NCI-H1694 treated with DMSO at 0.1 percent for 48 hours (cell line): ENCODE results near the gene MCM7.

Experiments
- DNase-seq: peaks from one replicate; lab custom pipeline; 2025; lab: John Stamatoyannopoulos, UW

Gene MCM7

GRCh38 chr7:100071018-100071723, 30.0 kb downstream of the MCM7 start:
- DNase-seq, result no peak

- no peak for DNase-seq
Observed at GRCh38 chr7:100069991-100070390, 31.2 kb downstream of the MCM7 start.

GRCh38 chr7:100066953-100067352, 34.2 kb downstream of the MCM7 start:
- no peak for DNase-seq

GRCh38 chr7:100065452-100066186, 35.6 kb downstream of the MCM7 start:
- DNase-seq, result no peak

GRCh38 chr7:100064162-100064561, 37.0 kb downstream of the MCM7 start:
- no peak for DNase-seq

- no peak for DNase-seq
Observed at GRCh38 chr7:100063376-100063775, 37.8 kb downstream of the MCM7 start.

GRCh38 chr7:100061518-100062193, 39.5 kb downstream of the MCM7 start:
- no peak for DNase-seq

- DNase-seq, result no peak
Observed at GRCh38 chr7:100059251-100059739, 41.9 kb downstream of the MCM7 start.

- no peak for DNase-seq
Observed at GRCh38 chr7:100057006-100057405, 44.2 kb downstream of the MCM7 start.

- DNase-seq, result peak; percentile 77
Observed at GRCh38 chr7:100053215-100053614, 48.0 kb downstream of the MCM7 start.

GRCh38 chr7:100051611-100052010, 49.6 kb downstream of the MCM7 start:
- DNase-seq, result no peak

- DNase-seq, result peak; percentile 61
Observed at GRCh38 chr7:100049441-100050291, 51.5 kb downstream of the MCM7 start, which contains the start of gene ZSCAN21. Gene ZSCAN21 (plus strand): TSS chr7:100049774. CDS start chr7:100057007, 7,233 bp downstream.

GRCh38 chr7:100048680-100049079, 52.5 kb downstream of the MCM7 start:
- no peak for DNase-seq

- no peak for DNase-seq
Observed at GRCh38 chr7:100044718-100045117, 56.5 kb downstream of the MCM7 start.
